Vagina (tissue), 2 donors: Measurements from ENCODE around the gene DAGLA.

Experiments used
- CTCF ChIP-seq, 3 experiments: fragments of 450-650 bp in 2 of 3; fragments of 200-600 bp in 1 of 3; sonication (generic) in 1 of 3; IDR thresholded peaks; one replicate each; pipeline ENCODE4 v1.5.1; 2017 to 2019; ENCODE audit warnings: antibody characterized with exemption in 3 of 3, mild to moderate bottlenecking in 2 of 3, moderate library complexity in 2 of 3
- POLR2A ChIP-seq, 2 donors: fragments of 450-650 bp; IDR thresholded peaks; one replicate each; pipeline ENCODE4 v1.6.1; 2017; ENCODE audit warnings: antibody characterized with exemption in 2 of 2, mild to moderate bottlenecking in 2 of 2, moderate library complexity in 2 of 2
- POLR2AphosphoS5 ChIP-seq, 2 donors: sonication (generic); formaldehyde crosslinking; IDR thresholded peaks; one replicate each; pipeline ENCODE4 v1.9.0; 2017; ENCODE audit warnings: antibody characterized with exemption in 2 of 2, mild to moderate bottlenecking in 2 of 2, low read depth in 1 of 2; ENCODE audit not compliant: insufficient read depth in 1 of 2

- TF ChIP-seq CTCF (IDR thresholded peaks at IDR 0.05) (no peak), POLR2A (IDR thresholded peaks at IDR 0.05) (no peak), POLR2AphosphoS5 (IDR thresholded peaks at IDR 0.05; ENCODE audit: insufficient read depth in 1 of 2, low read depth in 1 of 2) (no peak)
Observed at GRCh38 chr11:61712846-61713245, 32.7 kb downstream of the DAGLA start.
